OCI-LY3 (cell line): Measurements from ENCODE around the gene COMT.

Source experiments
- H2AFZ ChIP-seq: fragments of 200-600, 300-600 bp; shearing (Covaris generic); 2 replicates; pipeline ENCODE4 v1.6.0; 2014; ENCODE audit warnings: antibody characterized with exemption, low read depth, low read length
- H3K27ac ChIP-seq: fragments of 200-600, 300-600 bp; sonication (generic); 2 replicates; pipeline ENCODE4 v1.5.1; 2014; ENCODE audit warnings: mild to moderate bottlenecking, low read length, moderate library complexity, mixed read lengths
- H3K27me3 ChIP-seq: fragments of 200-600, 300-600 bp; sonication (generic); 2 replicates; pipeline ENCODE4 v1.6.1; 2014; ENCODE audit warnings: low read depth, low read length, mixed read lengths
- H3K36me3 ChIP-seq: fragments of 200-600, 300-600 bp; sonication (generic); replicated peaks from 2 replicates; pipeline ENCODE3; 2014; ENCODE audit warnings: low read depth, low read length, mixed read lengths
- H3K4me1 ChIP-seq: fragments of 300-600, 200-600 bp; sonication (generic); 2 replicates; pipeline ENCODE4 v1.6.1; 2014; ENCODE audit warnings: low read length, mixed read lengths
- H3K4me2 ChIP-seq: fragments of 200-600, 300-600 bp; sonication (generic); 2 replicates; pipeline ENCODE4 v1.6.1; 2014; ENCODE audit warnings: low read length, mixed read lengths
- H3K4me3 ChIP-seq: fragments of 300-600, 200-600 bp; sonication (generic); 2 replicates; pipeline ENCODE4 v1.5.1; 2014; ENCODE audit warnings: antibody characterized with exemption, mild to moderate bottlenecking, low read length, moderate library complexity
- H3K79me2 ChIP-seq: fragments of 300-600, 200-600 bp; shearing (Covaris generic); 2 replicates; pipeline ENCODE4 v1.6.1; 2014; ENCODE audit warnings: mild to moderate bottlenecking, low read length, mixed read lengths
- H3K9ac ChIP-seq: fragments of 300-600, 200-600 bp; shearing (Covaris generic); 2 replicates; pipeline ENCODE4 v1.6.0; 2014; ENCODE audit warnings: mild to moderate bottlenecking, low read length, moderate library complexity
- H3K9me3 ChIP-seq: fragments of 200-600, 300-600 bp; shearing (Covaris generic); 2 replicates; pipeline ENCODE4 v1.6.1; 2014; ENCODE audit warnings: low read length, mixed read lengths; ENCODE audit not compliant: insufficient read depth
- H4K20me1 ChIP-seq: fragments of 200-600, 300-600 bp; sonication (generic); 2 replicates; pipeline ENCODE4 v1.6.1; 2016; ENCODE audit warnings: low read length, mixed read lengths; ENCODE audit not compliant: insufficient read depth
- CTCF ChIP-seq: fragments of 200-600, 300-600 bp; sonication (generic); IDR thresholded peaks from 2 replicates; pipeline ENCODE4 v1.5.1; 2014; ENCODE audit warnings: antibody characterized with exemption, low read length, low read depth
- EZH2phosphoT487 ChIP-seq: fragments of 200-600 bp; shearing (Covaris generic); IDR thresholded peaks from 2 replicates; pipeline ENCODE4 v1.6.1; 2018; ENCODE audit warnings: antibody characterized with exemption, mixed run types, low read depth

COMT gene

DNA sequence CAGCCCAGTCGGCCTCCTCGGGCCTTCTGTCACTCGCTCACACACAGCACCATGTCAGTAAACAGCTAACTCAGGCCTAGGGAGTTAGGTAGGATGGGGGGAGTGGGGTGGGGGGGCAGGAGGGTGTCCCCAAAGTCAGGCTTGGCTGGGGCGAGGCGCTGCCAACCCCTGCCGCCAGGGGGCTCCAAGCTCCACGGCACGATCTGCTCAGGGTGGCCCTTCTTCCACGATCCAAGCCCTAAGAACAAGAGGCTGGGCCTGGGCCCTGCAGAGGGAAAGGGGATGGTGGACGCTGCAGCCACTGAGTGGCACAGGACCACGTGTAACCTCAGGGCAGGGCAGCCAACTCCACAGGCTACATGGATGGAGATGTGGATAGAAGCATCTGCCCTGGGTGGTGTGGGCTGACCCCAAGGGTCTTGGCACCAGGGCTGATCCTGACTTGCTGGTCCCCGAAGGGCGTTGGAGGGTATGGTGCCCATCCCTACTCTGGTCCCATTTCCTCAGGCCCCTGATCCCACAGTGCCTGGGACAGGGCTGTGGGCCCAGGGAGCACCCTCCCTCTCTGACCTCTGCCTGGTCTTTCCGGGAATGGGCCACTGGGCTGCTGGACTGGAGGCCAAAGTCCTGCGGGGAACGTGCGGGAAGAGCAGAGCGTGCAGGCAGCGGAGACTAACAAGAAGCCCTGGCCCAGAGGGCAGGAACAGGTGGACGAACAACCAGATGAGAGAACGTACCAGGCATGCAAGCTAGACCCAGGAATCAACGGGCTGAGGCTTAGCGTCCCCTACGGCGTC, 29.1 kb downstream of the COMT start:
- Histone ChIP-seq H3K4me3 (no peak overlapping the region), H3K9me3 (no peaks in the 10 kb centered on the region), H3K36me3 (no peaks in the 10 kb centered on the region), H3K4me1 (peaks cover 3% of the 10 kb centered on the region; the same call in 1 of the 2 replicates), H2AFZ (no peak overlapping the region), H3K9ac (no peak overlapping the region), H3K27ac (no peak overlapping the region), H4K20me1 (0 out of 2 replicates have a peak, but pooled peaks cover 4% of the 10 kb centered on the region), H3K79me2 (no peaks in the 10 kb centered on the region), H3K27me3 (no peaks in the 10 kb centered on the region), H3K4me2 (no peak overlapping the region)
- no peak for TF ChIP-seq EZH2phosphoT487
- TF ChIP-seq CTCF: peak; percentile 91

GRCh38 chr22:19971276-19972124, 29.9 kb downstream of the COMT start:
- H3K27me3 ChIP-seq: no peaks in the 10 kb centered on the region
- no peak for TF ChIP-seq EZH2phosphoT487
- peaks cover 3% of the 10 kb centered on the region; the same call in 1 of the 2 replicates for H3K4me1 ChIP-seq
- H3K79me2 ChIP-seq: no peaks in the 10 kb centered on the region
- H4K20me1 ChIP-seq: 0 out of 2 replicates have a peak, but pooled peaks cover 4% of the 10 kb centered on the region
- H3K4me2 ChIP-seq: no peak overlapping the region
- H3K27ac ChIP-seq: no peak overlapping the region
- no peaks in the 10 kb centered on the region for H3K36me3 ChIP-seq
- no peak overlapping the region for H2AFZ ChIP-seq
- no peak overlapping the region for H3K4me3 ChIP-seq
- no peak overlapping the region for H3K9ac ChIP-seq
- no peaks in the 10 kb centered on the region for H3K9me3 ChIP-seq

DNA sequence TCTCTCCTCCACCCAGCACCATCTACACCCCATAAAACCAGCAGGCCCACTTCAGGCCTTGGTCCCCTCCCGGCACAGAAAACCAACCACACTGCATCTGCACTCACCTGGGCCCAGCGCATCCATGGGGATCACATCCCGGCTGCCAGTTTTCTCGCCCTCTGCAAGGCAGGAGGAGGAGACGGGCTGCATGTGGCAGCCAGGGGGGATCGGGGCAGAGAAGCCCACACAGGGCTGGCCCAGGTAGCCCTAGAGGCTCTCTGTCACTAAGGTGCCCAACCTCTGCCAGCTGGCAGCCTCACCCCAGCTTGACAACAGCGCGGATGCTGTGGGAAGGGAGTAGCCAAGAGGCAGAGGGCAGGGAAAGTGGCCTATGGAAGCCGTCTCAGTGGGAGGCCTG, 30.7 kb downstream of the COMT start:
- H3K9me3 ChIP-seq: no peaks in the 10 kb centered on the region
- no peak overlapping the region for H3K4me3 ChIP-seq
- H3K4me2 ChIP-seq: no peak overlapping the region
- peaks cover 3% of the 10 kb centered on the region; the same call in 1 of the 2 replicates for H3K4me1 ChIP-seq
- H3K27ac ChIP-seq: no peak overlapping the region
- no peaks in the 10 kb centered on the region for H3K27me3 ChIP-seq
- no peak for TF ChIP-seq CTCF
- no peak for TF ChIP-seq EZH2phosphoT487
- H4K20me1 ChIP-seq: 0 out of 2 replicates have a peak, but pooled peaks cover 4% of the 10 kb centered on the region
- H3K36me3 ChIP-seq: no peaks in the 10 kb centered on the region
- H3K9ac ChIP-seq: no peak overlapping the region
- no peaks in the 10 kb centered on the region for H3K79me2 ChIP-seq
- H2AFZ ChIP-seq: no peak overlapping the region

- no peaks in the 10 kb centered on the region for H3K9me3 ChIP-seq
- TF ChIP-seq EZH2phosphoT487 (no peak), CTCF (no peak)
- H3K9ac ChIP-seq: no peak overlapping the region
- H4K20me1 ChIP-seq: 0 out of 2 replicates have a peak, but pooled peaks cover 1% of the 10 kb centered on the region
- no peaks in the 10 kb centered on the region for H3K36me3 ChIP-seq
- peaks cover 3% of the 10 kb centered on the region; the same call in 1 of the 2 replicates for H3K4me1 ChIP-seq
- H3K4me3 ChIP-seq: no peak overlapping the region
- H3K27me3 ChIP-seq: no peaks in the 10 kb centered on the region
- no peaks in the 10 kb centered on the region for H3K79me2 ChIP-seq
- H2AFZ ChIP-seq: no peak overlapping the region
- no peak overlapping the region for H3K27ac ChIP-seq
- H3K4me2 ChIP-seq: no peak overlapping the region
These were observed 31.3 kb downstream of the COMT start for GRCh38 chr22:19972652-19973550.
